Karpas-422 (cell line): ENCODE results near the gene LCP1. TPM values are rescaled to one million over a fixed set of nuclear protein-coding genes. Genes with fewer than 3 reads are reported as not detected.

Experiments used
- DNase-seq: peaks from one replicate; pipeline ENCODE4 v3.0.0-alpha.2; 2015
- H2AFZ ChIP-seq: fragments of 200-600 bp; sonication (generic); 2 replicates; pipeline ENCODE4 v1.6.1; 2014; ENCODE audit warnings: antibody characterized with exemption, low read length, mixed read lengths
- H3K27ac ChIP-seq: fragments of 200-600 bp; sonication (generic); 2 replicates; pipeline ENCODE4 v1.5.1; 2014; ENCODE audit warnings: mild to moderate bottlenecking, low read length, moderate library complexity
- H3K27me3 ChIP-seq: fragments of 200-600 bp; sonication (generic); 2 replicates; pipeline ENCODE4 v1.6.1; 2014; ENCODE audit warnings: low read length, mixed read lengths
- H3K36me3 ChIP-seq: fragments of 200-600 bp; sonication (generic); 2 replicates; pipeline ENCODE4 v1.6.1; 2014; ENCODE audit warnings: low read length, mixed read lengths; ENCODE audit not compliant: insufficient read depth
- H3K4me1 ChIP-seq: fragments of 200-600 bp; sonication (generic); 2 replicates; pipeline ENCODE4 v1.6.1; 2014; ENCODE audit warnings: mild to moderate bottlenecking, low read length, mixed read lengths
- H3K4me2 ChIP-seq: fragments of 200-600 bp; sonication (generic); 2 replicates; pipeline ENCODE4 v1.6.1; 2014; ENCODE audit warnings: low read length, low read depth, mild to moderate bottlenecking; ENCODE audit not compliant: poor library complexity, severe bottlenecking
- H3K4me3 ChIP-seq: fragments of 200-600 bp; sonication (generic); 2 replicates; pipeline ENCODE4 v1.5.1; 2014; ENCODE audit warnings: mild to moderate bottlenecking, antibody characterized with exemption, low read length, mixed read lengths
- H3K79me2 ChIP-seq: fragments of 200-600 bp; sonication (generic); 2 replicates; pipeline ENCODE4 v1.6.1; 2014; ENCODE audit warnings: mild to moderate bottlenecking, low read length, mixed read lengths
- H3K9ac ChIP-seq: fragments of 200-600 bp; sonication (generic); 2 replicates; pipeline ENCODE4 v1.6.0; 2014; ENCODE audit warnings: low read length
- H3K9me2 ChIP-seq: fragments of 200-600 bp; sonication (generic), shearing (Covaris generic); replicated peaks from 2 replicates; pipeline ENCODE4 v1.6.0; 2014; ENCODE audit warnings: mild to moderate bottlenecking, low read length, moderate library complexity; ENCODE audit not compliant: insufficient read depth
- H3K9me3 ChIP-seq: fragments of 300-700, 200-600 bp; sonication (generic); 2 replicates; pipeline ENCODE4 v1.6.1; 2014; ENCODE audit warnings: low read length, mixed read lengths
- H4K20me1 ChIP-seq: fragments of 200-600 bp; sonication (generic); 2 replicates; pipeline ENCODE4 v1.6.1; 2014; ENCODE audit warnings: mild to moderate bottlenecking, antibody characterized with exemption, low read length, low read depth; ENCODE audit not compliant: insufficient read depth
- total RNA-seq: library from RNA; depleted of rRNA; stranded (reverse); fragments of >200 nt; shearing (Covaris generic); gene quantifications from 2 replicates; pipeline ENCODE4 v1.2.3, GENCODE V29; 2014; ENCODE audit warnings: low replicate concordance

Gene LCP1
- total RNA-seq, 1 experiment from 2014 or later = 415 TPM

DNA sequence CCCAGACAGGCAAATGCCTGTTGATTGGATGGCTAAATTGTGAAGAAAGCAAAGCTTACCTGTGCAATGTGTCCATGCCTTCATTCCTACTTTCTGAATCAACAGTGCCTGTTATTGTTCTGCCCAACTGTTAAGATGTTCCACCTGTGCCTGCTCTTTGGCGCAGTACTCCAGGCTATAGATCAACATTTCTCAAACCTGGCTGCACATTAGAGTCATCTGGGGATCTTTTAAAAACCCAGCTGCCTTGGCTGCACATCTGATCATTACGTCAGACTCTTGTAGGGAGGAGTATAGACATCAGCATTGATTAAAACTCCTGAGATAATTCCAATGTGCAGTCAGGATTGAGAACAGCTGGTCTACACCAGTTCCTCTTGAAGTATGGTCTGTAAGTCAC lies 60.9 kb downstream of the LCP1 start:
- H3K9me3 ChIP-seq = no peaks in the 10 kb centered on the region
- no peak overlapping the region for H3K4me3 ChIP-seq
- H3K4me1 ChIP-seq = no peaks in the 10 kb centered on the region
- H4K20me1 ChIP-seq = peaks cover 7% of the 10 kb centered on the region
- DNase-seq = no peak
- H3K79me2 ChIP-seq = no peaks in the 10 kb centered on the region
- no peaks in the 10 kb centered on the region for H3K27me3 ChIP-seq
- peaks cover 4% of the 10 kb centered on the region for H3K36me3 ChIP-seq
- no peaks in the 10 kb centered on the region for H3K9me2 ChIP-seq
- no peak overlapping the region for H3K4me2 ChIP-seq
- no peak overlapping the region for H3K27ac ChIP-seq
- H2AFZ ChIP-seq = no peak overlapping the region
- H3K9ac ChIP-seq = no peak overlapping the region

DNA sequence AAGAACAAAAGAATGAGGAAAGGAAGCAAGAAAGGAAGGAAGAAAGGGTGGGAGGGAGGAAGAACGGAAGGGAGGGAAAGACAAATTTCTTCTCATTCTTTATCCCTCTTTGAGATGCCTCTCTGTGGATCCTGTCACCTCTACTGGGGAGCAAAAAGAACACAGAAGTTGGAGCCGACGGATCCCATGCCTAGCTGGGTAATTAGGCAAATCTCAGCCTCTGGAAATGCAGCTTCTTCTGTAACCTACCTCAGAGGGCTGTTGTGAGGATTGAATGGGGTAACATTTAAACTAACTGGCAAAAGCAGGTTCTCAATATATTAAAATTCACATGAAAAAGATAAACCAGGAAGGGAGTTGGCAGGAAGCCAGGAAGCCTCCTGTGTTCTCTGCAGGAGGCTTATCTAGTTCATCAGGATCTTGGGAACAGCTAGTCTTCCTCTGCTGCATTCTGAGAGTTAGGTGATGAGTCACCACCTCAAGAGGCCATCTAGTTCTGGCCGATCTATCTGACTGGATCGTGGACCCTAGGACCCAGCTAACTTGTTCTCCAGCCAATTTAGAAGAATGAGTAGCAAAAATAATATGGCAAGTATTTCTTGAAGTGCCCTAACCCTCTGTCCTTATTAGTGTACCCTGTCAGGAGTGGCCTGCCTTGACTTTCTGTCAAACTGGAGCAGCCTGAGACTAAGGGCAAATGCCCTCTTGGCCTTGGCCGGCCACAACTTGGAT lies 61.9 kb downstream of the LCP1 start:
- no peak overlapping the region for H3K4me3 ChIP-seq
- no peak overlapping the region for H3K27ac ChIP-seq
- H3K27me3 ChIP-seq = no peaks in the 10 kb centered on the region
- no peaks in the 10 kb centered on the region for H3K36me3 ChIP-seq
- no peaks in the 10 kb centered on the region; the same call in 1 of the 2 replicates for H4K20me1 ChIP-seq
- H3K4me2 ChIP-seq = no peak overlapping the region
- H3K79me2 ChIP-seq = no peaks in the 10 kb centered on the region
- no peaks in the 10 kb centered on the region for H3K9me3 ChIP-seq
- no peaks in the 10 kb centered on the region for H3K9me2 ChIP-seq
- H2AFZ ChIP-seq = no peak overlapping the region
- no peak for DNase-seq
- H3K9ac ChIP-seq = no peak overlapping the region
- no peaks in the 10 kb centered on the region for H3K4me1 ChIP-seq

DNA sequence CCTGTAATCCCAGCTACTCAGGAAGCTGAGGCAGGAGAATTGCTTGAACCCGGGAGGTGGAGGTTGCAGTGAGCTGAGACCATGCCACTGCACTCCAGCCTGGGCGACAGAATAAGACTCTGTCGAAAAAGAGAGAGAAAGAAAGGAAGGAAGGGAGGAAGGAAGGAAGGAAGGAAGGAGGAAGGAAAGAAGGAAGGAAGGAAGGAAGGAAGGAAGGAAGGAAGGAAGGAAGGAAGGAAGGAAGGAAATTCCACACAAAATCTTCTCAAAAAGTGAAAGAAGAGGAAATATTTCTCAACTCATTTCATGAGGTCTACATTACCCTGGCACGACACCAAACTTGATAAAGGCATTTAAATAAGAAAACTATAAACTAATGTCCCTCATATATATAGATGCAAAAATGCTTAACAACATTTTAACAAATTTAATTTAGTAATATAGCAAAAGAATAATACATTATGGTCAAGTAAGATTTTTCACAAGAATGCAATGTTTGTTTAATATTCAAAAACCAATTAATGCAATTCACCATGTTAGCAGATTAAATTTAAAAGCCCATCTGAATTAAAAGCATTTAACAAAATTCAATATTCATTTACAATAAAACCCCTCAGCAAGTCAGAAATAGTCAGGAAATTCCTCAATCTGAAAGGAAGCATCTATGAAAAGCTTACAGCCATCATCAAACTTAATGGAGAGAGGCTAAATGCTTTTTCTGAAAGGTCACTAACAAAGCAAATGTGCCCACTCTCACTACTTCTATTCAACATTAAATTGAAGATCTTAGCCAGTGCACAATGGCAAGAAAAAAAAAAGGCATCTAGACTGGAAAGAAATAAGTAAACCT lies 65.1 kb downstream of the LCP1 start:
- Histone ChIP-seq H3K36me3 (no peaks in the 10 kb centered on the region), H3K4me3 (no peak overlapping the region), H3K4me1 (no peaks in the 10 kb centered on the region), H2AFZ (no peak overlapping the region), H3K27me3 (no peaks in the 10 kb centered on the region), H3K79me2 (no peaks in the 10 kb centered on the region), H4K20me1 (no peaks in the 10 kb centered on the region), H3K9me2 (no peaks in the 10 kb centered on the region), H3K9me3 (no peaks in the 10 kb centered on the region), H3K27ac (no peak overlapping the region), H3K4me2 (no peak overlapping the region), H3K9ac (no peak overlapping the region)
- no peak for DNase-seq

DNA sequence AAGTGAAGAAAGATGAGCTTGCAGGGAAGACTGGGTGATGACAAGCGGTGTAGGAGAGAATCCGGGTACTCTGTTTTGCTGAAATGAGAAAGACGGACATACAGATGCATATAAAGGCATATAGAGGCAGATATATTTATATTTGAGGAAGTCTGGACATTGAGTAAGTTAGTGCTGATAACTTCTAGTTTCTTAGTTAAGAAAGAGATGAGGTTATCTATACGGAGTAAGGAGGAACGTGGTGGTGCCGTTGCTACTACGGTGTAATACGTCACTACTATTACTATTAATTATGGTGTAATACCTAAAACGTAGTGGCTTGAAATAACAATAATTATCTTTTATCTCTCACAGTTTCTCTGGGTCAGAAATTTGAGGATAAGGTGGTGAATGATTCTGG lies 67.4 kb downstream of the LCP1 start:
- no peak overlapping the region for H2AFZ ChIP-seq
- no peaks in the 10 kb centered on the region for H3K9me2 ChIP-seq
- H3K4me1 ChIP-seq = no peaks in the 10 kb centered on the region
- H3K4me3 ChIP-seq = no peak overlapping the region
- no peak overlapping the region for H3K27ac ChIP-seq
- no peaks in the 10 kb centered on the region for H3K36me3 ChIP-seq
- no peaks in the 10 kb centered on the region for H3K79me2 ChIP-seq
- H3K9me3 ChIP-seq = no peaks in the 10 kb centered on the region
- no peaks in the 10 kb centered on the region for H3K27me3 ChIP-seq
- no peak overlapping the region for H3K9ac ChIP-seq
- H4K20me1 ChIP-seq = no peaks in the 10 kb centered on the region
- DNase-seq = no peak
- no peak overlapping the region for H3K4me2 ChIP-seq

DNA sequence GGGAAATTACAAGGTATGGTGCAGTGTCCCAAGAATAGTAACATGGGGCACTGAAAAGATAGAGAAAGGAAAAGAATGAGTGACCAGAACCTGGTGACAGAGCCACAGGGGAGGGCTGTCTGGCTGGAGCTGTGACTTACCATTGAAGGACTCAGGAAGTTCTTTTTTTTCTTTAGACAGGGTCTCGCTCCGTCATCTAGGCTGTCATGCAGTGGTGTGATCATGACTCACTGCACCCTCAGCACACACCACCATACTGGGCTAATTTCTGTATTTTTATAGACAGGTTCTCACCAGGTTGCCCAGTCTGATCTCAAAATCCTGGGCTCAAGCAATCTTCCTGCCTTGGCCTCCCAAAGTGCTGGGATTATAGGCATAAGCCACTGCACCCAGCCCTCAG lies 68.4 kb downstream of the LCP1 start:
- H3K9ac ChIP-seq = no peak overlapping the region
- no peaks in the 10 kb centered on the region for H3K79me2 ChIP-seq
- H3K36me3 ChIP-seq = no peaks in the 10 kb centered on the region
- H3K27me3 ChIP-seq = no peaks in the 10 kb centered on the region
- H3K4me2 ChIP-seq = no peak overlapping the region
- DNase-seq = no peak
- H4K20me1 ChIP-seq = no peaks in the 10 kb centered on the region
- H3K27ac ChIP-seq = no peak overlapping the region
- H2AFZ ChIP-seq = no peak overlapping the region
- no peak overlapping the region for H3K4me3 ChIP-seq
- H3K4me1 ChIP-seq = no peaks in the 10 kb centered on the region
- H3K9me2 ChIP-seq = no peaks in the 10 kb centered on the region
- H3K9me3 ChIP-seq = no peaks in the 10 kb centered on the region

DNA sequence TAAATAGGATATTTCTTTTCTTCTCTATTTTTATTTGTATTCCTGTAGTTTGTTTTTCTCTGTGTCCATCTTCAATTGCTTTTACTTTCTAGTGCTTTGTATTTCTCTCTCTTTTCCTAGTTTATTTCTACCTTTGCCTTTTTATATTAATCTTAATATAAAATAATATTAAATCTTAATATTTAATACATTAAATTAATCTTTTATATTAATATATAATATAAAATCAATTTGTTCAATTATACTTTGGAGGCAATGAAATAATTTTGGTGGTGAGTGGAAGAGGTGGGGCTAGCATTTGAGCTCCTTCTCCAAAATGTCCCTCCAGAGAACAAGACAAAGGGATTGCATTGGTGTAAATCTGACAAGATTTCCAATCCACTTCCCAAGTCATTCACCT lies 70.8 kb downstream of the LCP1 start:
- Histone ChIP-seq H3K9me2 (no peaks in the 10 kb centered on the region), H3K4me1 (no peaks in the 10 kb centered on the region), H2AFZ (no peak overlapping the region), H4K20me1 (no peaks in the 10 kb centered on the region), H3K36me3 (no peaks in the 10 kb centered on the region), H3K27ac (no peak overlapping the region), H3K27me3 (no peaks in the 10 kb centered on the region), H3K9ac (no peak overlapping the region), H3K4me2 (no peak overlapping the region), H3K9me3 (no peaks in the 10 kb centered on the region), H3K4me3 (no peak overlapping the region), H3K79me2 (no peaks in the 10 kb centered on the region)
- no peak for DNase-seq

DNA sequence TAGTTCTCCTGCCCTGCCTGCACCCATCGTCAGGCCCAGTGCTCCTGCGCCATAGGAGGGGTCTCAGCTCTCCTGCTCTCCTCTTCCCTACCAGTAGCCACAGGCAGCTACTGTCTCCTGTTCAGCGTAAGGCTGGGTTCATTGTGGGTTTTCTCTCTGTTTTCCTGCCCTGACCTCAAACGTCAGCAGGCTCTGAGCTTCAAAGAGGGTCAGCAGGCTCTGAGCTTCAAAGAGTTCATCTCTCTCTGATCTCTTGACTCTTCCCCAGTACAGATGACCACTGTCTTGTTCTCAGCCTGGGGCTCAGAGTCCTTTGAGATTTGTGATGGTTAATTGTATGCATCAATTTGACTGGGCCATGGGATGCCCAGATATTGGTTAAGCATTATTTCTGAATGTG lies 72.5 kb downstream of the LCP1 start:
- Histone ChIP-seq H3K27me3 (no peaks in the 10 kb centered on the region), H4K20me1 (no peaks in the 10 kb centered on the region), H3K36me3 (no peaks in the 10 kb centered on the region), H3K4me2 (no peak overlapping the region), H3K9me2 (no peaks in the 10 kb centered on the region), H3K27ac (no peak overlapping the region), H3K9ac (no peak overlapping the region), H3K4me1 (no peaks in the 10 kb centered on the region), H3K9me3 (no peaks in the 10 kb centered on the region), H2AFZ (no peak overlapping the region), H3K79me2 (no peaks in the 10 kb centered on the region), H3K4me3 (no peak overlapping the region)
- no peak for DNase-seq

DNA sequence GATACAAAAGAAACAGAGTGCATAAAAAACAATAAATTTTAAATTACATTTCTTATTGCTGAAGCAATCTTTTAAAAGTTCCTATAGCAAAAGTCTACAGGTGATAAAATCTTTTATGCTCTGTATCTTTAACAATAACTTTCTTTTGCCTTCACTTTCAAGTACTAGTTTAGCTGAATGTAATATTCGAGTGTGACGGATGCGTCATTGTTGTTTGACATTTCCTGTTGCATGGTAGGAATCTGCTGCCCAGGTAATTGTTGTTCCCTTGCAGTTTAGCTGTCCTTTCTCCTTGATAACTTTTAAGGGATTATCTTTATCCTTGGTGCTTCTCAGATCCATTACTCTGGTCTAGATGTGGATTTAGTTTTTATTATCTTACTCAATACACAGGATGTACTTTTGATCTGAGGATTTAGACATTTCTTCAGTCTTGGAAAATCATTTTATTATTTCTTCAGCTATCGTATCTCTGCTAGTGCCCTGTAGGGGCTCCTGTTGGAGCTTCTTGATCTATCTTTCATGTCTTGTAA lies 75.1 kb downstream of the LCP1 start:
- Histone ChIP-seq H2AFZ (no peak overlapping the region), H3K79me2 (no peaks in the 10 kb centered on the region), H3K27me3 (no peaks in the 10 kb centered on the region), H3K36me3 (no peaks in the 10 kb centered on the region), H3K9me2 (no peaks in the 10 kb centered on the region), H3K9ac (no peak overlapping the region), H3K4me1 (no peaks in the 10 kb centered on the region), H3K27ac (no peak overlapping the region), H3K4me2 (no peak overlapping the region), H3K9me3 (no peaks in the 10 kb centered on the region), H4K20me1 (no peaks in the 10 kb centered on the region), H3K4me3 (no peak overlapping the region)
- DNase-seq = no peak
